ENCODE data around the gene ARSG. TPM values are rescaled to one million over a fixed set of nuclear protein-coding genes. Genes with fewer than 3 reads are reported as not detected.

The ARSG gene
- total RNA-seq, 2 experiments from 2014 or later: 26.1 to 53.0 TPM

DNA sequence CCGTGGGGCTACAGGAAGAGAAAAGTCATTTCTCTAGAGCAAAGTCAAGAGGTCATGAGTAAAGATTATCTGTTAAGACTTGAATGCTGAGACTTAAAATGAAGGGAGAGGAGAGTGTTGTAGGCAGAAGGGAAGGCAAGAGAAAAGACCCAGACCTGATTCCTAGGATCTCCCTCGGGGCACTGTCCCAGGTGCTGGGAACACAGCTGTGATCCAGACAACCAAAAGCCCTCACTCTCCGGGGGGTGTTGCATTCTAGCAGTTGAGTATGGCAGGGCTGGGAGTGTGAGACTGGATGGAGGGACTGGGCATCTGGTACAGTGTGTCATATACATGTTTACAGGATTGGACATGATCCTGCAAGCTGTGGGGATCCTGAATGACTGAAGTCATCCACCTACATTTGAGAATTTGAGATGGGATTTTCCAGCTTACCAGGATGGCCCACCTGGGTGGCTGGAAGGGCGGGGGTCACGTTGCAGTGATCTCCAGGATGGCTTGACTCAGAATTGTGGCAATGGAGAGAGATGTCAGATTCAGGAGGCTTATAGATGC lies 29.1 kb downstream of the ARSG start:
- BruUV-seq (replicated peaks): no TSS peak
- CTCF ChIA-PET (ENCODE audit: unreplicated experiment): no interaction called here
- DNase-seq (ENCODE audit: low spot score): no peak
- POLR2A ChIA-PET: interaction anchor here (1.2 to 2.5 kb wide), 6 partner anchors 10 to 177 kb away, joined by 4 to 9 read pairs (median 6); no protein-coding TSS in a partner anchor
- H3K36me3 ChIP-seq (ENCODE audit: insufficient read depth, low read length): no peaks in the 10 kb centered on the region
- H3K4me3 ChIP-seq (ENCODE audit: low read depth, low read length, poor library complexity, severe bottlenecking): no peak overlapping the region
- no peak for TF ChIP-seq EZH2phosphoT487 (IDR thresholded peaks at IDR 0.05; ENCODE audit: borderline replicate concordance, low read depth, low read length)
- TF ChIP-seq, protein P1, sequence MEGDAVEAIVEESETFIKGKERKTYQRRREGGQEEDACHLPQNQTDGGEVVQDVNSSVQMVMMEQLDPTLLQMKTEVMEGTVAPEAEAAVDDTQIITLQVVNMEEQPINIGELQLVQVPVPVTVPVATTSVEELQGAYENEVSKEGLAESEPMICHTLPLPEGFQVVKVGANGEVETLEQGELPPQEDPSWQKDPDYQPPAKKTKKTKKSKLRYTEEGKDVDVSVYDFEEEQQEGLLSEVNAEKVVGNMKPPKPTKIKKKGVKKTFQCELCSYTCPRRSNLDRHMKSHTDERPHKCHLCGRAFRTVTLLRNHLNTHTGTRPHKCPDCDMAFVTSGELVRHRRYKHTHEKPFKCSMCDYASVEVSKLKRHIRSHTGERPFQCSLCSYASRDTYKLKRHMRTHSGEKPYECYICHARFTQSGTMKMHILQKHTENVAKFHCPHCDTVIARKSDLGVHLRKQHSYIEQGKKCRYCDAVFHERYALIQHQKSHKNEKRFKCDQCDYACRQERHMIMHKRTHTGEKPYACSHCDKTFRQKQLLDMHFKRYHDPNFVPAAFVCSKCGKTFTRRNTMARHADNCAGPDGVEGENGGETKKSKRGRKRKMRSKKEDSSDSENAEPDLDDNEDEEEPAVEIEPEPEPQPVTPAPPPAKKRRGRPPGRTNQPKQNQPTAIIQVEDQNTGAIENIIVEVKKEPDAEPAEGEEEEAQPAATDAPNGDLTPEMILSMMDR (conservative IDR thresholded peaks at IDR 0.05; ENCODE audit: low read length): no peak
- H3K4me1 ChIP-seq (ENCODE audit: insufficient read depth, low read length, poor library complexity, severe bottlenecking): peaks cover 21% of the 10 kb centered on the region
- H3K27ac ChIP-seq (ENCODE audit: low read depth, low read length, poor library complexity, severe bottlenecking): no peak overlapping the region
- no peaks in the 10 kb centered on the region for H3K9me3 ChIP-seq (ENCODE audit: low read length)
- H3K79me2 ChIP-seq (ENCODE audit: insufficient read depth, low read depth, low read length): no peaks in the 10 kb centered on the region
- intact Hi-C loops (cut with micrococcal nuclease; ENCODE audit: unreplicated experiment): no loop called here
- H3K4me2 ChIP-seq (ENCODE audit: low read length): no peak overlapping the region
- no peak overlapping the region for H2AFZ ChIP-seq (ENCODE audit: low read length)
- no peaks in the 10 kb centered on the region for H4K20me1 ChIP-seq (ENCODE audit: insufficient read depth, low read length)
- no peaks in the 10 kb centered on the region for H3K9me2 ChIP-seq (ENCODE audit: insufficient read depth, low read length)

DNA sequence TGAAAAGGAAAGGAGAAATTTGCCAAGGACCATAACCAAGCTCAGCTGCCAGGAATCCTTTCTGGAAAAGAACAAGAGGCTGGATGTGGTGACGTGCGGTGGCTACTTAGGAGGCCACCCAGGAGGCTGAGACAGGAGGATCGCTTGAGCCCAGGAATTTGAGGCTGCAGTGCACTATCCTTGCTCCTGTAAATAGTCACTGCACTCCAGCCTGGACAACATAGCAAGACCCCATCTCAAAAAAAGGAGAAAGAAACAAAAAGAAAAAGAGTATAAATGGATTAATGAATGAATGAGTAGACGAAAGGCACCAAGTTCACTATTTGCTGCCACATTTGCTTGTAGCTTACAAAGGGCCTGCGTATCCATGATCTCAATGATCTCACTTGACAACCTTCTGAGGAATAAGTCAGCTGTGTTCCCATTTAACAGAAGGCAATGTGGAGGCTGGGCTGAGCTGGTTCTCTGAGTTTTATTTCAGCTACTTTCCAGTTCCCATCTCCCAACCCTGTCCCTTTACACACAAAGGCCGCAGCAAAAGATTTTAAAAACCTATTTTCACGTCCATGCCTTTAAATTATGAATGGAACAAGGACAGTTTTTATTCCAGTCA lies 29.8 kb downstream of the ARSG start:
- Histone ChIP-seq H3K36me3 (ENCODE audit: insufficient read depth, low read length) (no peaks in the 10 kb centered on the region), H3K4me3 (ENCODE audit: low read depth, low read length, poor library complexity, severe bottlenecking) (no peak overlapping the region), H2AFZ (ENCODE audit: low read length) (no peak overlapping the region), H3K9me2 (ENCODE audit: insufficient read depth, low read length) (no peaks in the 10 kb centered on the region), H3K79me2 (ENCODE audit: insufficient read depth, low read depth, low read length) (no peaks in the 10 kb centered on the region), H3K27ac (ENCODE audit: low read depth, low read length, poor library complexity, severe bottlenecking) (no peak overlapping the region), H3K4me1 (ENCODE audit: insufficient read depth, low read length, poor library complexity, severe bottlenecking) (peaks cover 21% of the 10 kb centered on the region), H4K20me1 (ENCODE audit: insufficient read depth, low read length) (no peaks in the 10 kb centered on the region), H3K4me2 (ENCODE audit: low read length) (no peak overlapping the region), H3K9me3 (ENCODE audit: low read length) (no peaks in the 10 kb centered on the region)
- ChIA-PET CTCF (ENCODE audit: unreplicated experiment) (no interaction called here), POLR2A (interaction anchor here (0.6 to 2.4 kb wide), 6 partner anchors 9 to 166 kb away, joined by 3 to 8 read pairs (median 5); no protein-coding TSS in a partner anchor)
- DNase-seq (ENCODE audit: low spot score): no peak
- TF ChIP-seq, protein P1 (conservative IDR thresholded peaks at IDR 0.05; ENCODE audit: low read length): no peak
- TF ChIP-seq EZH2phosphoT487 (IDR thresholded peaks at IDR 0.05; ENCODE audit: borderline replicate concordance, low read depth, low read length): no peak
- intact Hi-C loops (cut with micrococcal nuclease; ENCODE audit: unreplicated experiment): no loop called here
- no TSS peak for BruUV-seq (replicated peaks)

DNA sequence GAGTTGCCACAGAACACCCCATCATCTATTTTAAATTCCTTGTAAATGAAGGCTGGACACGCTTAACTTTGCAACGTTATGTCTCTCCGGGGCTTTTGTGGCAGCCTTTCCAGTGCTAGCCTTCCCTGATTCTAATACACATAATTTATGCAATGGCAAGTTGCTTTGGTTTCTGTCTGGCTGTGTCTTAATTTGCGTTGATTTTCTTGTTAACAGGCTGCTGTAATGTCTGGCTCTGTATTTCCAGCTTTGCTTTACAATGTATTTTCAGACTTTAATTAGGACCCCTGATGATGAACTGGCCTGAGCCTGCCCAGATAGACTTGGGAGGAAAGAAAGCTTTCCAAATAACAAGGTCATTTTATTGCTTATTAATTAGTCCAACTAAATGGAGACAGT lies 30.3 kb downstream of the ARSG start:
- DNase-seq (ENCODE audit: low spot score): no peak
- Histone ChIP-seq H3K27ac (ENCODE audit: low read depth, low read length, poor library complexity, severe bottlenecking) (no peak overlapping the region), H3K79me2 (ENCODE audit: insufficient read depth, low read depth, low read length) (no peaks in the 10 kb centered on the region), H3K4me1 (ENCODE audit: insufficient read depth, low read length, poor library complexity, severe bottlenecking) (peaks cover 21% of the 10 kb centered on the region), H3K36me3 (ENCODE audit: insufficient read depth, low read length) (no peaks in the 10 kb centered on the region), H3K9me3 (ENCODE audit: low read length) (no peaks in the 10 kb centered on the region), H3K4me3 (ENCODE audit: low read depth, low read length, poor library complexity, severe bottlenecking) (no peak overlapping the region), H3K4me2 (ENCODE audit: low read length) (no peak overlapping the region), H2AFZ (ENCODE audit: low read length) (no peak overlapping the region), H3K9me2 (ENCODE audit: insufficient read depth, low read length) (no peaks in the 10 kb centered on the region), H4K20me1 (ENCODE audit: insufficient read depth, low read length) (no peaks in the 10 kb centered on the region)
- intact Hi-C loops (cut with micrococcal nuclease; ENCODE audit: unreplicated experiment): no loop called here
- POLR2A ChIA-PET: interaction anchor here (0.6 to 2.4 kb wide), 6 partner anchors 8 to 167 kb away, joined by 3 to 8 read pairs (median 4); no protein-coding TSS in a partner anchor
- TF ChIP-seq, protein P1 (conservative IDR thresholded peaks at IDR 0.05; ENCODE audit: low read length): no peak
- TF ChIP-seq EZH2phosphoT487 (IDR thresholded peaks at IDR 0.05; ENCODE audit: borderline replicate concordance, low read depth, low read length): no peak
- BruUV-seq (replicated peaks): no TSS peak
- CTCF ChIA-PET (ENCODE audit: unreplicated experiment): no interaction called here
